NCI-H187 (cell line): Measurements from ENCODE around the gene EPHA10.
A peak's percentile ranks its signal among the peaks of the same experiment; 100 is the strongest.
"Not testable (repeated sequence)": the region's sequence is repeated elsewhere in the genome, so short reads cannot be mapped to it uniquely, and the experiment has no call there.

Source experiments
- DNase-seq, 2 experiments: peaks; one replicate each; lab custom pipeline; 2025; lab: John Stamatoyannopoulos, UW

The EPHA10 gene

DNA sequence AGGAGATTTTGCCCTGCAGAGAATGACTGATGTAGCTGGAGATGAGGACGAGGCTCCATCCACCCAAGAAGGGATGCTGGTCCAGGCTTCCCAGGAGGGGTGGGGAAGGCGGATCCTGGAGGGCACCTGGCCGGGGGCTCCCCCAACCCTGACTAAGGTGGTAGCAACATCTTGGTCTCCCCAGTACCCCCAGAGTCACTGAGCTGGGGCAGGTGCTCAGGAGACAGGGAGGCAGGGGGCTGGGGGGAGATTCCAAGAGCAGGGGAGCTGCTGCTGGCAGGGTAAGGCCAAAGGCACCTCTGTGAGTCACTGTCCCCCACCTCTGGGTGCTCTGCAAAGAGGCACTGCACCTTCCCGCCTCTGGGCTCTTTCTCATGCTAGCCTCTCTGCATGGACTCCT lies 48.6 kb downstream of the EPHA10 start:
- DNase-seq: no peak

DNA sequence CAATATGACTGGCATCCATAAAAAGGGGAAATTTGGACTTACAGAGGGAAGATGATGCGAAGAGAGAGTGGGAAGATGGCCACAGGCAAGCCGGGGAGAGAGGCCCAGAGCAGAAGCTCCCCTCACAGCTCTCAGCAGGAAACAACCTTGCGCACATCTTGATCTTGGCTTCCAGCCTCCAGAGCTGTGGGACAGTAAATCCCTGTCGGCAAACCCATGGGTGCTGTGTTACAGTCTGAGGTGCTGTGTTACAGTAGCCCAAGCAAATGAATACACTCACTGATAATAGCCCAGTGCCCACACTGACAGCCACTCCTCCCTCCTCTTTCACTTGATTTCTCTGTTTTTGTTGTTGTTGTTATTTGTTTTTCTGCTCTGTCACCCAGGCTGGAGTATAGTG lies 50.2 kb downstream of the EPHA10 start:
- DNase-seq: no peak

DNA sequence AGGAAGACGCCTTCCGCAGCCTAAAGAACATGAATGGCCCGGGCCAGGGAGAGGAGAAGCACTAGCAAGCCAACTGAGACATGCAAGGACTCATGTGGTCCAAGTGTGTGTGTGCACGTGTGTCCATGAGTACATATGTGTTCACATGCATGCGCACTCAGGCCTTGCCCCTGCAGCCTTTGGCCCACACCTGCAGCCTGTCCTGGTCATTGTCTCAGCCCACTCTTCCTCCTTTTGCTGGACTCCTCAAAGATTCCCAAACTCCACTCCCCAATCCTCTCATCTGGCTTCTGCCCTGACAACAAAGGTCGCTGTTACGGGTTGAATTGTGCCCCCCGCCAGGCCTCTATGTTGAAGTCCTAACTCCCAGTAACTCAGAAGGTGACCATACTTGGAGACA lies 50.7 kb downstream of the EPHA10 start:
- DNase-seq: no peak

DNA sequence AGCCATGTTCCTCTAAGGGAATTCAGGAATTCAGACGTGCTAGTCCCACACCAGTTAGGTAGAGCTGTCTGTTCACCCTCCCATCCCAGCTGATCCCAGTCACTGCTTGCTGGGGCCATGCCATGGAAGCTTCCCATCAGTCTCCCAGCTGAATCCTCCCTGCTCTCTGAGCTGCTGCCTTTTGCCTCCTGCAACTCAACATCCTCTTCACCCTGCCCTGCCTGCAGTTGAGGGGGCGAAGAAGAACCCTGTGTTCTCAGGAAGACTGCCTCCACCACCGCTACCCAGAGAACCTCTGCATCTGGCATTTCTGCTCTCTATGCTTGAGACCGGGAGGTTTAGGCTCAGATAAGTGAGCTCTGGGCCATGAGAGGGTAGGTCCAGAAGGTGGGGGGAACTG lies 56.4 kb downstream of the EPHA10 start:
- DNase-seq: no peak

DNA sequence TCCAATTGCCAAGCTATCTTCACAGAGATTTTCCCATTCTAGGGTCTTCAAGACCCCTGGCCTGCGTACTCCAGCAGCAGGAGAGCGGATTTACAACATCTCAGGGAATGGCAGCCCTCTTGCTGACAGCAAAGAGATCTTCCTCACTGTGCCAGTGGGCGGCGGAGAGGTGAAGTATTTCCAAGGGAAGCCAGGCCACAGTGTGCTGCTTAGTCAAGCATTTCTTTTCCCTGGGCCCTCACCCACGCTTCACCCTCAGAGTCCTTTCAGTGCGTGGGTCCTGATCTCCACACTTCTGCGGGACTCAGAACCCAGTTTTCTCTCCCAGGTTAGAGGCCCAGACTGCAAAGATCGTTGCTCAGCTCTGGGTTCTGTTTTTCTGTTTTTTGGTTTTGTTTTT lies 59.5 kb downstream of the EPHA10 start:
- no peak for DNase-seq

DNA sequence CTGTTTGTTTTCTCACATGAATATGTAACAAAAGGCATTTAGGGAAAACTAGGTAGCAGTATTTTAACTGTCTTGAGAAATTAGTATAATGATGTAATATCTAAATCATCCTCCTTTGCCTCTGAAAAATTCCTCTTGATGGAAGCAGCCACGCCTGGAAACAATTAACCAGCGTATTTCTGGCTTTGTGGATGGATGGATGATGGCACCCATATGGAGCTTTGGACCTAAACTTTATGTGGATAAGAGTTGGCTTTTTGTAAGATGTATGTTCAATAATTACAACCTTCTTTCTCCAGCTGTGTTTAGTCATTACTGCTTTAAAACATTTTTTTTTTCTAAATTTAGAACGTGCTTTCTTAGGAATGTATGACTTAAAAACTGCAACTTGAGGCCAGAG lies 60.0 kb downstream of the EPHA10 start:
- no peak for DNase-seq

DNA sequence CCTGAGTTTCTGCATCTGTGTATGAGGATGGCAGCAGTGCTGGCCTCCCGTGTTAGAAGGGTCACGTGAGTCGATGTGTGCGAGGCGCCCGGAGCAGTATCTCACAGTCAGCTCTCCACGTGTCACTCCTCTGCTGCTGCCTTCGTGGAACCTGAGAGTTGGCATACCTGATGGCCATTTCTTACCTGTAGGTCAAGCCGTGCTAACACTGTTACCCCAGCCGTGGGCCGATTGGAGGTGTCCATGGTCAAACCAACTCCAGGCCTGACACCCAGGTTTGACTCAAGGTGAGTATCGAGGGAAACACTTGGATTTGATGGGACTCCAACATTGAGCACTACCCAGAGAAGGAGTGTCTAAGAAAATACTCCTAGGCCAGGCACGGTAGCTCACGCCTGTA lies 61.9 kb downstream of the EPHA10 start:
- no peak for DNase-seq

DNA sequence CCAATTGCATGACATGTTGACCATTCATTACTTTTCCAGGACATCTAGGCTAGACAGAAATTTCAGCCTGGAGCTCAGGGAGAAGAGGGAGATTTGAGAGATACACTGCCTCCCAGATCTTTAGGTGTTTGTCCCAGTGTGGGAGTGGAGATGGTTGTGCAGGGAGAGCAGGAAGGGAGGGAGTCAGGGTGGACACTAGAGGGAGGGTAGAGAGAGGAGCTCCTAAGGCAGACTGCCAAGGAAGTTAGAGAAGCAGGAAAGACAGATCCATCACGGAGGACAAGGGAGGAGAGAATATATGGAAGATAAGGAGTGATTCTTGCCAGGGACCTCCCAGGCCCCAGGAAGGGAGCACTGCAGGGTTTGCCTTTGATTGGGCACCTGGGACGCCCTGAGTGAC lies 63.9 kb downstream of the EPHA10 start:
- DNase-seq: no peak

DNA sequence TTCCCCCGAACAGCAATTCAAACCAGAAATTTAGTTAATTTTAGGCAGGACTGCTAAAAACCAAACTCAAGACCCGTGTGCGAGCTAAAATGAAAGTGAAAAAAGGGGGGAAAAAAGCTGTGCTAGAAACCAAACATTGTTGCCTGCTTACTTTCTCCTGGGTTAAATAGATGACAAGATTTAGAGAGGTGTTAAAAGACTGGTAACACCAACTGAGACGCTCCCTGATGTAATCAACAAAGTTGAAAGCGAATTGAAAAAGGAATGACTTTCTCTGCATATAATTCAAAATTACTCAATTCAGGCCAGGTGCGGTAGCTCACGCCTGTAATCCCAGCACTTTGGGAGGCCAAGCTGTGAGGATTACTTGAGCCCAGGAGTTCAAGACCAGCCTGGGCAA lies 65.8 kb downstream of the EPHA10 start:
- no peak for DNase-seq

DNA sequence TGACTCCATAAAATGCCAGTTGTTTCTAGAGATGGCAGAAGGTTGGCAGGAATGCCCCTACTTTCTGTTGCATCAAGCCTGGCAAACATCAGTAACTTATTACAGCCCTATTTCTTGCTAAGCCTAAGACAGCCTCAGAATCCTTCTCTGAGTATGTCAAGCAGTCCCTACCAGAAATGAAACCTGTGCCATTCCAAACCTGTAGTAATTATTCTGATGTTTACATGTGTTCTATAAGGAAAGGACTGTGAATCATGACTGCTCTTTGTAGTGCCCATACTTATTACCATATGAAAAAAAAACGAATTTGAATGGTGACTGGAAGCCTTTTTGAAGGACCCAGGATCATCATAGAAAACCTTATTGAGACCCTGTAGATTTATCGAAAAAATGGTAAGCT lies 67.2 kb downstream of the EPHA10 start:
- DNase-seq: no peak

DNA sequence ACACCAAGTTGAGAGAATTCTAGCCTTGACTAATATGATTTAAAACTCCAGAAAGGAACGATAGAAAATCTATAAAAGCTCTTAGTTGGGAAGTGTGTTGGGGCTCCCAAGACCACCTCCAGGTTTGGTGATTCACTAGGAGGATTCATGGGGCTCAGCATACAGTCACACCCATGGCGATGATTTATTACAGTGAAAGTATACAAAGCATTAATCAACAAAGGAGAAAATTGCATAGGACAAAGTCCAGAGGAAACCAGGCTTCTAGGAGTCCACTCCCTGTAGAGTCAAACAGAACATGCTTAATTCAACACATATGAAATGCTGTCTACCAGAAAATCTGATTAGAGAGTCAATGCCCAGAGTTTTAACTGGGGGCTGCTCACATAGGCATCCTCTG lies 67.8 kb downstream of the EPHA10 start:
- no peak for DNase-seq

DNA sequence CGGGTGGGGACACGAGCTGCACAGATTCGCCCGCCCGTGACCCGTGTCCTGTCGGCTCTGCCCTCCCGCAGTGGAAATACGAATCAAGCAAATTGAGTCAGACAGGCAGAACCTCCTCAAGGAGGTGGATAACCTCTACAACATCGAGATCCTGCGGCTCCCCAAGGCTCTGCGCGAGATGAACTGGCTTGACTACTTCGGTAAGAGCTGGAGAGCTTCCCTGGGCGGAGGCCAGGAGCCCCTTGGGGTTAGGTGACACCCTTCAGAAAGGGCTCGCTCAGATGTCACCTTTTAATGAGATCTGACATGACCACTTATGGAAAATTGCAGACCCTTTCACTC lies 72.1 kb downstream of the EPHA10 start:
- no peak for DNase-seq

DNA sequence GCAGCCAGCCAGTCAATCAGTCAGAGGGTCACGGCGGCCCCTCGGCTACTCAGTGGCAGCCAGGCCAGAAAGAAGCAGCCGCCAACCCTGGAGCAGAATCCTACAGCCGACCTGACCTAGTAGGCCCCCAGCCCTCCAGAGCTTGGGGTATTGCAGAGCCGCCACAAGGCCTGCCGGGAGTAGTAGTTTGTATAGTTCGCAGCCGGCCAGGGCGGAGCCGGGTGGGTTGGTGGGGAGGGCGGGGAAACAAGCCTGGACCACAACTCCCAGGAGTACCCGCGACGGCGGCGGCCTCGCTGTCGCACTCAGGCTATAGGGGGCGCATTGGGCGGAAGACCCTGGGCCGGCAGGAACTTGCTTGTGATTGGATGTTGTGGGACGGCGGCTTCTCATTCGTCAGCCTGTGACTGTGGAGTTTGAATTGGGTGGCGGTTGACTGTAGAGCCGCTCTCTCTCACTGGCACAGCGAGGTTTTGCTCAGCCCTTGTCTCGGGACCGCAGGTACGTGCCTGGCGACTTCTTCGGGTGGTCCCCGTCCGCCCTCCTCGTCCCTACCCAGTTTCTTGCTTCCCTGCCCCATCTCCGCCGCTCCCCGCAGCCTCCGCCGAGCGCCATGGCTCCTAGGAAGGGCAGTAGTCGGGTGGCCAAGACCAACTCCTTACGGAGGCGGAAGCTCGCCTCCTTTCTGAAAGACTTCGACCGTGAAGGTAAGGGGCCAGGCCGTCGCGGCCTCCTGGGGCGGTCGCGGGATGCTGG lies 72.7 kb downstream of the EPHA10 start, which contains the start of gene CDCA8:
Gene CDCA8, plus strand, starts transcription at position 439 of the 756 bp plus-strand sequence. Its CDS starts 175 bp downstream, at position 614.
- DNase-seq: peak; percentile 85 to 95

DNA sequence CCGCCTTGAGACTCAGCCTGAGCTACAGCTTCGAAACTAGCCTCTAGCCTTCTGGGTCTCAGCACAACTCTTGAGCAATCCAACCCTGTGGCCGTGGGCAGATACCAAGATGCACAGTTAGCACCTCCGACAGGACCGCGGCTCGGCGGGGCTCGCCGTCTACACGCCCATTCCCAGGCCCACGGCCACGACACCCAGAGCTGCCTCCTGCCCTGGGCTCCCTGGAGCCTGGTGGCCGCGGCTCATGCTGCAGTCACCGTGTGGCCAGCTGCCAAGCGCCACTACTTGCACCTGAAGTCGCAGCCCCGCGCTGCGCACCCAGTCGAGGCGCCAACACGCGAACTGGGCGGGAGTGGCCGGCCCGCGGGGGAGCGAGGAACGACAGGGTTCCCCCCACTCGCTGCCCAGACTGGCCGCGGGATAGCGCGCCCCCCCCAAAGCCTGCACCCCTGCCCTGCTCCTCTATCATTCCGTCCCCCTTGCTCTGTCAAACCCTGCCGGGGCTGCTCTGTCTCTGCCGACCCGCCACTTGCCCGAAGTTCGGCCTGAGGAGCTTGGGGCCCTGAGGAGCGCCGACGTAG lies 73.3 kb downstream of the EPHA10 start:
- no peak for DNase-seq

DNA sequence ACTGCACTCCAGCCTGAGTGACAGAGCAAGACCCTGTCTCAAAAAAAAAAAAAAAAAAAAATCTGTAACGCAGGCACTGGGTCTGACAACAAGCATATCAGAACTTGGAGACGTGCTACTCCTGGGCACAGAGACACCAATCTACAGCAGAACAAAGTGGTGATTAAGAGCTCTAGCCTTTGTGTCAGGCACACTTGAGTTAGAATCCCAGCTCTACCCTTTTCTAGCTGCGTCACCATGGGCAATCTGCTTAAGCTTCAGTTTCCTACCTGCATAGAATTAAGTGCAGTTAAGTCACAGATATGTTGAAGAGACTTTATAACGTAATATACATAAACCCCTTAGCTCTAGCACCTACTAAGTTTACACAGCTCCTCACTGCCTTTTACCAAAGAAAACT lies 76.0 kb downstream of the EPHA10 start:
- no peak for DNase-seq

DNA sequence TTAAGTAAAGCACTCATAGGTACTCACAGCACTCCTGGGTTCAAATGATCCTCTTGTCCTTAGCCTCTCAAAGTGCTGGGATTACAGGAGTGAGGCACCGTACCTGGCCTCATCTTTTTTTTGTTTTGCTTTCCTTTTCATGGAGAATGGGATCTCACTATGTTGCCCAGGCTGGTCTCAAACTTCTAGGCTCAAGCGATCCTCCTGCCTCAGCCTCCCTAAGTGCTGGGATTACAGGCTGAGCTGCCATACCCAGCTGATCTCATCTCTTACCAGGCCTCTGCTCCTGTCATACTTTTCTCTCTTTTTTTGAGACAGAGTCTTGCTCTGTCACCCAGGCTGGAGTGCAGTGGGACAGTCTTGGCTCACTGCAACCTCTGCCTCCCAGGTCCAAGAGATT lies 77.2 kb downstream of the EPHA10 start:
- not testable (repeated sequence) for DNase-seq

DNA sequence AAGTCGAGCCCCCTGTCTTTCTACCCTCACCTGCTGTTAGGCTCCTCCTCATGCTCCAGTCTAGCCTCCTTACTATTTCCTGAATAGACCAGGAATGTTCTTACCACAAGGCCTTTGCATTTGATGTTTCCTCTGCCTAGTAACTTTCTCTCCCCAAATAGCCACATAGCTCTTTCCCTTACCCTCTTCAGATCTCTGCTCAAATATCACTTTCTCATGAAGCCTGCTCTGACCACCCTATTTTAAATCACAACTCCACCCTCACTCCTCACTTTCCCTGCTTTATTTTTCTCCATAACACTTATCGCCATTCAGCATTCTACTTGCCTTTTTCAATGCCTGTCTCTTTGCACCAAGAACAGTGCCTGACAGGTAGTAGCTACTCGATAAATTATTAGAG lies 79.2 kb downstream of the EPHA10 start:
- no peak for DNase-seq

DNA sequence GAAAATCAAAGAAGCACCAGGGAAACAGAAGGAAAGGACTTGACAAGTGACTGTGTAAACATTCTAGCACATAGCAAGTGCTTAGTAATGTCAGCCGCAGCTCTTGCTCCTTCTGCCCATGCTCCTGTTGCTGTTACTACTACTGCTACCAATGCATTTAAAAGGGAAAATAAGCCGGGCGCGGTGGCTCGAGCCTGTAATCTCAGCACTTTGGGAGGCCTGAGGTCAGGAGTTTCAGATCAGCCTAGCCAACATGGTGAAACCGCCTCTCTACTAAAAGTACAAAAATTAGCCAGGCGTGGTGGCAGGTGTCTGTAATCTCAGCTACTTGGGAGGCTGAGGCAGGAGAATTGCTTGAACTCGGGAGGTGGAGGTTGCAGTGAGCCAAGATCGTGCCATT lies 80.7 kb downstream of the EPHA10 start:
- not testable (repeated sequence) for DNase-seq

DNA sequence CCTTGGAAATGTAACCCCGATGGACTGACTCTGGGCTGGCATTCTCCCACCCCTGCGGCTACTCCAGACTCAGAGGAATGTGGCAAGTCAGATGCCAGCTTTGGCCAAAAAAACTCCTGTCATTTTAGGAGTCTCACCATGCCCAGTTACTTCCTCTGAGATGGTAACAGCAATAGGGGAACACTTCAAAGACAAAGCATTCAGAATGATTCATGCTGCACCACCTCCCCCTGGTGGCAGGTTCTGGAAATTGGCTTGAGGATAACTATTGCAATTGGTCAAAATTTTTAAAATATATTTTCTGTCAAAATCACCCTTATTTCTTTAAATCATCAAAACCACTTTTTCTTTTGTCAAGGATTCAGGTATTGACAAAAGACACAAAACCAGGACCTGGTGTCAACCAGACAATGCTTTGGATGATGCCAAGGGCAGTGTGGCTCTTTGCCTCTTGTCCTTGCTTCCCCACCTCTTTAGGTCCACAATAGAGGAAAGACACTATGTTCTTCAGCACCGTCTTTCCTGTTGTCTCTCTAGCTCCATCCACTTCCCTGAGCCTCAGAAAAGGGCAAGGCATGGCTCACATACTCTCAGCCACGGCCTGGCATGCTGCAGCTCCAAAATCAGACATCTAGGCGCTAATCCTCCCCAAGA lies 82.5 kb downstream of the EPHA10 start:
- DNase-seq: peak; percentile 11 to 23

DNA sequence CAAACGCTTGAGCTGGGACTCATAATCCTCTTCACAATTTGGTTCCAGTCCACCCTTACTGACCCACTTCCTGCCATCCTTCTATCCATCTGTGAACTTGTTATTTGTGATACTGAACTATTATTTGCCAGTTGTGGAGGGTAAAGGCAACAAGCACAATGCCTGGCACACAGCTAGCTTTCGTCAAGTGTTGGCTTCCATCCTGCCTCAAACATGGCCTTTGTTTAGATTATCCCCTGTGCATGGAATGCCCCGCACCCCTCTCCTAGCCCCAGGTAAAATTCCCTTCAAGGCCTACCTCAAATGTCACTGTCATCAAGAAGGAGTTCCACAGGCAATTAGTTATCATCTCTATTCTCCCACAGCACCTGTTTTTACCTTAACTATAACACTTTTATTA lies 84.0 kb downstream of the EPHA10 start:
- DNase-seq: no peak

DNA sequence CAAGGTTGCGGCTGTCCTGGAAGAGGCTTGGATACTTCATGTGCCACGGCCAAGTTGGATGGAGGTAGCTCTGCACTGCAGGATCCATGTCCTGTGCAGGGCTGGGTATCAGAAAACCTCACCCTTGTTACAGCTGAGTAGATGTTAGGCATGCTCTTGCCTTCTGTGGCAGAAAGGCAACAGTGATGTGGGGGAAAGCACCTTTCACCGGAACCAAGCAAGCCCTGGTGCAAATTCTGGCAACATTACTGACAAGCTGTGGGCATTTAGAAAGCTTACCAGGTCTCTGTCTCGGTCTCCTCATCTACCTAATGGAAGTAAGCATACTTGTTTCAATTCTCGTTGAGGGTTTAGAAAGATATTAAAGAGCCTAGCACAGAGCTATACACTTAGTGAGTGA lies 87.1 kb downstream of the EPHA10 start:
- no peak for DNase-seq

DNA sequence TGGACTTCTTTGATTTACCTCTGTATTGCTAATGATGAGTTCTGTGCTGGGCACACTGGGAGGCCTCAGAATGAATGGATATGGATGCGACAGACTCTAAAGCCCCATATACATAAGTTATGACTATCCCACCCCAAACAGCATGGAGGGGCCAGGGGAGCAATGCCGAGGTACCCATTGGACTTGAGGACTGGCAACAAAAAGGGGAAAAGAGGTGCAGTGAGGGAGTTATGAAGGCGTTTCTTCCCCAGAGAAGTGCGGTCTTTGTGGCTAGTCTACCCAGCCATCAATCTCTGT lies 87.8 kb downstream of the EPHA10 start:
- DNase-seq: no peak

DNA sequence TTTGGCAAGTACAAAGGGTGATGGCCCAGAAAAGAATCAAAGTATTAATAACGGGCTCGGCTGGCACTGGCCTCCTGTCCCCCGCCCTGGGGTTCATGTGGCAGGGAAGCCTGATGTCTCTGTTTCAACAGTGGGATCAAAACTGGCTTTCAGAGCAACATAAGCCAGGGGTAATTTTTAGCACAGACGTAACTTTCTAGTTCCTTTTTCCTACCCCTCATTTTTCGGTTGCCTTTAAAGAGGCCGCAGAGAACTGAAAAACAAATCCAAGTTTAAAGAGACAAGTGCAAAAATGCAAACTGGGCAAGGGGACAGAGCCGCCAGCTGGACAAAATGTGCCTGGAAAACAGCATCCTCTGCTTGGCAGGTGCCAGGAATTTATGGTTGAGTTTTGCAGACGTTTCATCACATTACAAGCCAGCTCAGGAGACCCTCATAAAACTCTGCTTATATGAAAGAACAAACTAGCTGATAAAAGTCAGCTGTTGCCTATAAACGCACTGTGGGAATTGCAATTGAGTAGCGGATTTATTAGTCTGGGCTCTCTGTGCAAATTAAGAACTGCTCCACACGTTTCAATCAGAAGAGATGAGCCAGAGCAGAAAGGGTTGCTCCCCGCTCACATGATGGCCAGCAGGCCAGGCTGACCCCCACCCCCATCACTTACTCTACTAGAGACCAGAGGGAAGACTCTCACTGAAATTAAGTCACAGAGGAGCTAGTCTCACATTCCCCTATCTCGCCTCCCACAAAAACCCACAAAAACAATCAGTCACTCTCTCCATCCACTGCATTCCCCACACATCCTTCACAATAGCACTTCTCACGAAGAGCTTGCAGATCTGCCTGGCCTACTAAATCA lies 88.4 kb downstream of the EPHA10 start:
- DNase-seq: no peak
